DMS79 treated with DMSO at 0.1 percent for 48 hours (cell line): ENCODE measurements around the gene TRIM72.
"Not testable (repeated sequence)": the region's sequence is repeated elsewhere in the genome, so short reads cannot be mapped to it uniquely, and the experiment has no call there.

Experiments
- DNase-seq: peaks from one replicate; lab custom pipeline; 2025; lab: John Stamatoyannopoulos, UW

Gene TRIM72

DNA sequence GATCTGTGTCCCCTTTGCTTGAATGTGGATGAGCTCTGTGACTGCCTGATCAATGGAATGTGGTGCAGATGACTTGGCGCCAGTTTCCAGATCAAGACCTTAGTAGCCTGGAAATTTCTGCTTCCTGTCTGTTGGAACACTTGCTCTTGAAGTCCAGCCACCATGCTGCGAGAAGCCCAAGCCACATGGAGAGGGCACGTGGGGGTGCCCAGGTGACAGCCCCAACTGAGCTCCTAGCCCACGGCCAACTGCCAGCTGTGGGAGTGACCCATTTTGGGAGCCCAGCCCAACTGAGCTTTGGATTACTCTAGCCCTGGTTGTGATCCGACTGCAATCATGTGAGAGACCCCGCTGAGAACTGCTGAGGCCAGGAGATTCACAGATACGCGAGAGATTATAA is 42.5 kb downstream of the TRIM72 start:
- no peak for DNase-seq

DNA sequence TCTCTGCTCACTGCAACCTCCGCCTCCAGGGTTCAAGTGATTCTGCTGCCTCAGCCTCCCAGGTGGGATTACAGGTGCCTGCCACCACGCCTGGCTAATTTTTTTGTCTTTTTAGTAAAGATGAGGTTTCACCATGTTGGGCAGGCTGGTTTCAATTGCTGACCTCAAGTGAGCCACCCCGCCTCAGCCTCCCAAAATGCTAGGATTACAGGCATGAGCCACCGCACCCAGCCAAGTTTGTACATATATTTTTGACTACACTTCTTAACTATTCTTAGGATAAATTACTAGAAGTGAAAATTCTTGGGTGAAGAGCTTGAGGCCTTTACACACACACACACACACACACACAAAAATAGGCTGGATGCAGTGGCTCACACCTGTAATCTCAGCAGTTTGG is 44.4 kb downstream of the TRIM72 start:
- no peak for DNase-seq

DNA sequence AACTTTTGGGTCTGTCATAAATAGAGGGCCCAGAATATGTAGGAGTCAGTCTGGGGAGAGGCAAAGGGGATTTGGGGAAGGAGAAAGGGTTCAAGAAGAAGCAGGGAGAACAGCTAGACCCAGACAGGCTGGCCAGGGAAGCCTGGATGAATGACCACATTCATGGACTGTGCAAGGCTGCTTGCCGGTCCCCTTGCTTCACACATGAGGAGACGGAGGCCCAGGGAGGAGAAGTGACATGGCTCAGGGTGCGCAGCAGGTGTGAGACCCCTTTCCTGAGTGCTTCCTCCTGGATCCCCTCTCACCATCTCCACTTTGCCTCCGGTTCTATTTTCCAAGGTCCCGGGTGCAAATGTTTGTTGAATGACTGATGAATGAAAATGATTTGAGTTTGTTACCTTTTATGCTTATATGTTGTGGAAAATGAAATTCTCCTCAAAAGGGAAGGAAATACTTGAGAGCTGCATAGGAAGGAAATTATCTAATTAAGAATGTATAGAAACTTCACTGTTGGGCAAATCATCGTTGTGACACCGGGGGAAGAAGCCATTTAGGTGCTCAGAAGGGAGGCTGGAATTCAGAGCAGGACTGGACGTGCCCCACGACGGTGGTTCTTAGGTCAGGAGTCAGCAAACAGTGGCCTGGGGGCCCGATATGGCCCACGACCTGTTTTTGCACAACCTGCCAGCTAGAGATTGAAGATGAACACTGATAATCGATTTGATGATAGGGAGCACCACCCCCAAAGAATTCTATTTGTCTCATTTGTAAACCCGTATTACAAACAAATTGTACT is 46.4 kb downstream of the TRIM72 start:
- DNase-seq: no peak

DNA sequence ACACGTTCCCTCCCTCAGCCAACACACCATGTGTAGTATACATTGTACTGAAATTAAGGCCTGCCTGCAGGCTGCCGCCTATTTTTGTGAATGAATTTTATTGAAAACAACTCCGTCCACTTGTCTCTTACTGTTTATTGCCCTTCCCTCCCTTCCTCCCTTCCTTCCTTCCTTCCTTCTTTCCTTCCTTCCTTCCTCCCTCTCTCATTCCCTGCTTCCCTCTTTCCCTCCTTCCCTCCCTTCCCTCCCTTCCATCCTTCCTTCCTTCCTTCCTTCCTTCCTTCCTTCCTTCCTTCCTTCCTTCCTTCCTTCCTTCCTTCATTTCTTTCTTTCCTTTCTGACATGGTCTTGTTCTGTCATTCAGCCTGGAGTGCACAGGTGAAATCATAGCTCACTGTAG is 48.2 kb downstream of the TRIM72 start:
- DNase-seq: no peak

DNA sequence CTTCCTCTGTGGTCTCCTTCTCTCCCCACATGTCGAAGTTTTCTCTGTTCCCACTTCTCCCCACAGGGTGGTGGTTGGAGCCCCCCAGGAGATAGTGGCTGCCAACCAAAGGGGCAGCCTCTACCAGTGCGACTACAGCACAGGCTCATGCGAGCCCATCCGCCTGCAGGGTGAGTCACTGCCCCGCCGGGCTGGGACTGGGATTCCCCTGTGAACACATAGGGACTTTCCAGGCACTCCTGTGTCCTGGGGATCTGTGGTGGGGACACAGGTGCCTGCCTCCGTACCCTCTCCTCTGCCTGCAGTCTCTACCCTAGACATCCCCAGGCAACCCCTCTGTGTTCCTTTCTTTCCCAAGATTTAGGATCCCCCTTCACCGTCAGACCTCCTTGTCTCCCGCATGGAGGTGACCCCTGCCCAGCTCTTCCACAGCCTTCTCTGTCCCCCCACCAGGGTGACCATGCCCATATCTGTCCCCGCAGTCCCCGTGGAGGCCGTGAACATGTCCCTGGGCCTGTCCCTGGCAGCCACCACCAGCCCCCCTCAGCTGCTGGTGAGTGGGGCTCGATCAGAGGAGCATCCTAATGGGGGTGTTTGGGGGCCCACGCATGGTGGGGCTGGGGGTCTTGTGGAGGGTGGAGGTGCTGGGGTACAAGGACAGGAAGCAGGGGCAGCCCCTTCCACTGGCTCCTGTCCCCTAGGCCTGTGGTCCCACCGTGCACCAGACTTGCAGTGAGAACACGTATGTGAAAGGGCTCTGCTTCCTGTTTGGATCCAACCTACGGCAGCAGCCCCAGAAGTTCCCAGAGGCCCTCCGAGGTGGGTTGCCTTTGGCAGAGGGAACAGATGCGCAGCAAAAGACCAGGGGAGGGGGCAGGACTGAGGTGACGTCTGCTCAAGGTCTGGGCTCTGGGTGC is 51.7 kb downstream of the TRIM72 start:
- DNase-seq: no peak

DNA sequence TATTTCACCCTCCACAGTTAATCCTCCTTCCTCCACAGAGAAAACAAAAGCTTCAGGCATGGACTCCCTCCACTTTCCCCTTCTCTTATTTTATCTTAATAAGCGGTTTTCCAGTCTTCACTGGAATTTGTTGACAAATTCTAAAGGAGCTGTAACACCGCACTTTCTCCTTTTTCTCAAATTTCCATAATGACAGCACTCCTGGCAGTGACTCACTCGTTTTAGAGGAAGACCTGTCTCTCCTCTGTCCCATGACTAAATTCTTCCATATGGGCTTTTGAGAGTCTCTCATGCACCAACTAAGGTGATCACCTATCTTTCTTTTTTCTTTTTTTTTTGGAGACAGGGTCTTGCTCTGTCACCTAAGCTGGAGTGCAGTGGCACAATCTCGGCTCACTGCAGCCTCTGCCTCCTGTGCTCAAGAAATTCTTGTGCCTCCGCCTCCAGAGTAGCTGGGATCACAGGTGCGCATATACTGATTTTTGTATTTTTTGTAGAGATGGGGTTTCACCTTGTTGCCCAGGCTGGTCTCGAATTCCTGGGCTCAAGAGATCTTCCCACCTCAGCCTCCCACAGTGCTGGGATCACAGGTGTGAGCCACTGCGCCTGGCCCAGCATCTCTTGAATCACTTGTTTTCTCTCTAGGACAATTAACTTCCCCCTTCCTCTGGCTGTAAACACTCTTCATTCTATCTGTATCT is 53.6 kb downstream of the TRIM72 start:
- no peak for DNase-seq

DNA sequence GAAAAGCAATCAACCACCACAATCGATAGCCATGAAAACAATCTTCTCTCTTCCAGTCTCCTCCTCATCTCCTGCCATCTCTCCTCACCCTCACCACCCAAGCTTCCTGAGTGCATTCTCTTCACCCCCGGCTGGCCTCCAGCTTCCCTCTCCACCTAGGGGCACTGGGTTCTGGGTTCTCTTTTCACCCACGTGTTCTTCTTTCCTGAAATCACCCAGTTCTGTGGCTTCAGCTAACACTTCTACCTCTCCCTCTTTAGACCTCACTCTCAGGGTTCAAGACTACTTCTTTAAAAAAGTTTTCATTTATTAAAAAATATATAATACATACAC is 54.1 kb downstream of the TRIM72 start:
- DNase-seq: no peak

DNA sequence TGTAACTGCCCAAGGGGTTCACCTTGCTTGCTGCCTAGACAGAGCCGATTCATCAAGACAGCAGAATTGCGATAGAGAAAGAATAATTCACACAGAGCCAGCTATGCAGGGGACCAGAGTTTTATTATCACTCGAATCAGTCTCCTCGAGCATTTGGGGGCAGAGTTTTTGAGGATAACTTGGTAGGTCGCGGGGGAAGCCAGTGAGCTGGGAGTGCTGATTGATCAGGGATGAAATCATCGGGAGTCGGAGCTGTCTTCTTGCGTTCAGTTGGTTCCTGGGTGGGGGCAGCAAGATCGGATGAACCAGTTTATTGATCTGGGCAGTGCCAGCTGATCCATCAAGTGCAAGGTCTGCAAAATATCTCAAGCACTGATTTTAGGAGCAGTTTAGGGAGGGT is 55.0 kb downstream of the TRIM72 start:
- DNase-seq: no peak

DNA sequence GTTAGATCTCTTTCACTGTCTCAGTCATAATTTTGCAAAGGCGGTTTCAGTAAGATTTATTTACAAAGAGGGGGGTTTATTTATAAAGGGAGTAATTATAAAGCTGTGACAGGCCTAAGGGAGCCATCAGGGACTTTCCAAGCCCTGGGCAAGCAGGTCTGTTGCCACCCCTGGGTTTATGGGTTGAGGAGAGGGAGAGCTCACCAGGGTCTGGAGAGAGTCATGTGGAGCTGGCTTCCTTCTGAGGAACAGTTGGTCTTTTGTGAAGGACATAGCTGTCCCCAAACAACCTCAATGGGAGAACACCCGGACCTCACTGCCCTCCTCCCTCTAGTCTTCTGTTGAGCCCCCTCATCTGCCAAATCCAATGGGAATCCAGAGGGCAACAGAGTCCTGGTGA is 55.6 kb downstream of the TRIM72 start:
- no peak for DNase-seq

DNA sequence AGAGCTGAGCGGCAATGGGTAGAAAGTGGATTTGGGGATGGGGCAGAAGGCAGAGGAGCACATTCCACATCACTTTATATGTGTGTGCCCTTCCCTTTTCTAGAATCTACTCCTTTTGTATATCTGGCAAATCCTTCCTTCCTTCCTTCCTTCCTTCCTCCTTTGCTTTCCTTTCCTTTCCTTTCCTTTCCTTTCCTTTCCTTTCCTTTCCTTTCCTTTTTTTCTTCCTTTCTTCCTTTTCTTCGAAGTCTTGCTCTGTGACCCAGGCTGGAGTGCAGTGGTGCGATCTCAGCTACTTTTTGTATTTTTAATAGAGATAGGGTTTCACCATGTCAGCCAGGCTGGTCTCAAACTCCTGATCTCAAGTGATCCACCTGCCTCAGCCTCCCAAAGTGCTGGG is 56.1 kb downstream of the TRIM72 start:
- DNase-seq: not testable (repeated sequence)

DNA sequence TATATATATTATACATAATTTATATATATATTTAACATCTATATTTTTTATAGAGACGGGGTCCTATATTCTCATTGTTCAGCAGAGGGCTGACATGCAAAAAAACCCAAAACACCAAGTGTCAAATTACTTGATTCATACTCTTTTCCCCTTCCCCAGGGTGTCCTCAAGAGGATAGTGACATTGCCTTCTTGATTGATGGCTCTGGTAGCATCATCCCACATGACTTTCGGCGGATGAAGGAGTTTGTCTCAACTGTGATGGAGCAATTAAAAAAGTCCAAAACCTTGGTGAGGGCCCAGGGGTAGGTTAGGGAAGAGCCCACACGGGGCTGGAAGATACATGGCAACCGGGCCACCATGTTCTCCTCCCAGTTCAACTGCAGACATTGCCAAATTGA is 56.9 kb downstream of the TRIM72 start:
- no peak for DNase-seq

DNA sequence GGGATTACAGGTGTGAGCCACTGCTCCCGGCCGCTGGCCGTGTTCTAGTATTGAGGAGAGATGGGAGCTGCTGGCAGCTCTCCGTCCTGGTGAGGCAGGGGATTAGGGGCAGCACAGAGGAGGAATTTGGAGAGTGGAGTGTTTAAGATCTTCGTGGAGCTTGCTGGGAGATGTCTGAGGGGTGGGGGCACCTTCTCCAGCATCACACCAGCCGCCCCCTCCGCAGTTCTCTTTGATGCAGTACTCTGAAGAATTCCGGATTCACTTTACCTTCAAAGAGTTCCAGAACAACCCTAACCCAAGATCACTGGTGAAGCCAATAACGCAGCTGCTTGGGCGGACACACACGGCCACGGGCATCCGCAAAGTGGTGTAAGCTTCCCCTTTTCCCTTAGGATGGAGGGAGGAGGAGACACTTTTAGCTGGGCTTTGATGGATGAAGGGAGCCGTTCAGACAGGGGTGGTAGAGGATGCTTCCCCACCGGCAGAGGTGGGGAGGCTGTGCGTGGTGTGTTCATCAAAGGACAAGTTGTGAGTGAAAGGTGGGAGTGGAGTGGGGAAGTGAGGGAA is 57.8 kb downstream of the TRIM72 start:
- DNase-seq: no peak

DNA sequence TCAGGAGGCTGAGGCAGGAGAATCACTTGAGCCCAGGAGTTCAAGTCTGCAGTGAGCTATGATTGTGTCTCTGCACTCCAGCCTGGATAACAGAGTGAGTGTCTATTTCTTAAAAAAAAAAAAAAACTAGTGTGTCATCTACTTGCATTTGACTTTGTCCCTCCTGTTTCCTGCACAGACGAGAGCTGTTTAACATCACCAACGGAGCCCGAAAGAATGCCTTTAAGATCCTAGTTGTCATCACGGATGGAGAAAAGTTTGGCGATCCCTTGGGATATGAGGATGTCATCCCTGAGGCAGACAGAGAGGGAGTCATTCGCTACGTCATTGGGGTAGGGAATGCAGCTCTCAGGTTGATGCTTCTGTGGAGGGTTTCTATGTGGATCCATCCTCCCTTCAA is 59.3 kb downstream of the TRIM72 start:
- DNase-seq: no peak

DNA sequence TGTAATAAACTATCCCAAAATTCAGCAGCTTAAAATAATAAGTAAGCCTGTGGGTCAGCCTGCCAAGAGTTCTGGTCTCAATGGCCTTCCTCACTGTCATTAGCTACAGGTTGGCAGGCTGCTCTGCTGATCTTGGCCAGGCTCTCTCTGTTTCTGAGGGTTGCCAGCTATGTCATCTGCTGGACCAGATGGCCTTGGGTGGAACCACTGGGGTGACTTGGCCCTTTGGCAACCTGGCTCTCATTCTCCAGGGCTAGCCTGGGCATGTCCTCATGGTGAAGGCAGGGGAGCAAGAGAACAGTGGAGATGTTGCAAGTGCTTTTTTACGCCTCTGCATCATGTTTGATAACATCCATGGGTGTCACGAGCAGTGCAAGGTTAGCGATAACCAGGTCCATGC is 59.8 kb downstream of the TRIM72 start:
- no peak for DNase-seq

DNA sequence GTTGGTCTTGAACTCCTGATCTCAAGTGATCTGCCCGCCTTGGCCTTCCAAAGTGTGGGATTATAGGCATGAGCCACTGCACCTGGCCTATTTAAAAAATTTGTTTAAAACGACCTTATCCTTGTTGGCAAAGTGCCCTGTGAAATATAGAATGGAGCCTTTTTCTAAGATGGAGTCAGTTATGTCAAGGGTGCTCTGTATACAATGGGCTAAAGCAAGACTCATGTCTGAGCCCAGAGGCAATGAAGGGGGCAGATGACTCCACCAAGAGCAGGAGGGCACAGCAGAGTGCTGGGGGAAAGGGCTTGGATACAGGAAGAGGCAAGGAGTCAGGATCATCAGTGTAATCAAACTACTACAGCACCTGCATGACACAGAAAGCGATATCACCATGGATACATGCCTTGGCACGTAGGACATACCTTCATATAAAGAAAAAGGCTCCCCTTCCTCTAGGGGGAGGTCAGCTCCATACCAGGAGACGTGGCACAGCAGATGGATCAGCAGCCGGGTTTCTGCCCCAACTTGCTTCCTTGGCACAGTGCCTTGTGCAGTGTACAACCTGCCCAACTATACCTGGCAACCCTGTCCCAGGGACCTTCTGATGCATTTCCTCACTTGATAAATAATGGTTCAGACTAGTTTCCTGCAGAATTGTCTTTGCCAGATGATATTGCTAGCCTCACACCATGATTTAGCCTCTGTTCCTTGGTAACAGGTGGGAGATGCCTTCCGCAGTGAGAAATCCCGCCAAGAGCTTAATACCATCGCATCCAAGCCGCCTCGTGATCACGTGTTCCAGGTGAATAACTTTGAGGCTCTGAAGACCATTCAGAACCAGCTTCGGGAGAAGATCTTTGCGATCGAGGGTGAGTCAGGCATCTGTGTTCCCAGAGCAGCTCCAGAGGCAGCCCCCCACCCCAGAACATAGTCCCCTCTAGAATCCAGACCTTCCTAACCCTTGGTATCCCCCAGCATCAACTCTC is 61.2 kb downstream of the TRIM72 start:
- no peak for DNase-seq

DNA sequence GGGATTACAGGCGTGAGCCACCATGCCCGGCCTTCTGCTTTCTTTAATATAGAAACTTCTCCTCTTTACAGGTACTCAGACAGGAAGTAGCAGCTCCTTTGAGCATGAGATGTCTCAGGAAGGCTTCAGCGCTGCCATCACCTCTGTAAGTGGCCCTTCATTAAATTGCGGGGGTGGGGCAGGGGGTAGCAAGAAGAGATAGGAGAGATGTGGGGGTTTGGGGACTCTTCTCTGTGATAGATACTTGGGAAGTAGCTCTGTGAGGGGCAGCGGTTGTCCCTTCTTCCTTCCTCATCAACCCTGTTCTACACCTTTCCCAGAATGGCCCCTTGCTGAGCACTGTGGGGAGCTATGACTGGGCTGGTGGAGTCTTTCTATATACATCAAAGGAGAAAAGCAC is 62.7 kb downstream of the TRIM72 start:
- DNase-seq: no peak

DNA sequence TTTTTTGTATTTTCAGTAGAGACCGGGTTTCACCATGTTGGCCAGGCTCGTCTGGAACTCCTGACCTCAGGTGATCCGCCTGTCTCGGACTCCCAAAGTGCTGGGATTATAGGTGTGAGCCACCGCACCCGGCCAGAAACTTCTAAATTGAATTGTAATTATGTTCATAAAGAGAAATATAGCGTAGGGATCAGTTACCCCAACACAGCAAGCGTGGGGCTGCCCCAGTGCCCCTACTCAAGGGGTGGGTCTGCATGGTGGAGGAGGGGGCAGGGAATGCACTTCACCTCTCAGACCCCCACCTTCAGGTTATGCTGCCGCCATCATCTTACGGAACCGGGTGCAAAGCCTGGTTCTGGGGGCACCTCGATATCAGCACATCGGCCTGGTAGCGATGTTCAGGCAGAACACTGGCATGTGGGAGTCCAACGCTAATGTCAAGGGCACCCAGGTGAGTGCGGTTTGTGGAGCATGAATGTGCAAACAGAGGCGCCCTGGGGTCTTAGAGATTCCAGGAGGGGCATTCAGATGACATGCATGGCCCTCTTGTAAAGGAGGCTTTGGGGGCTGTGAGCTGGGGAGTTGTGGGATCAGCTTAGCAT is 63.8 kb downstream of the TRIM72 start:
- DNase-seq: no peak

DNA sequence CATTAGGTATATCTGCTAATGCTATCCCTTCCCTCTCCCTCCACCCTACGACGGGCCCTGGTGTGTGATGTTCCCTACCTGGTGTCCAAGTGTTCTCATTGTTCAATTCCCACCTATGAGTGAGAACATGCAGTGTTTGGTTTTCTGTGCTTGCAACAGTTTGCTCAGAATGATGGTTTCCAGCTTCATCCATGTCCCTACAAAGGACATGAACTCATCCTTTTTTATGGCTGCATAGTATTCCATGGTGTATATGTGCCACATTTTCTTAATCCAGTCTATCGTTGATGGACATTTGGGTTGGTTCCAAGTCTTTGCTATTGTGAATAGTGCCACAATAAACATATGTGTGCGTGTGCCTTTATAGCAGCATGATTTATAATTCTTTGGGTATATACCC is 64.9 kb downstream of the TRIM72 start:
- DNase-seq: not testable (repeated sequence)
